VCaP (cell line): ENCODE data around the gene LAMA5.
A peak's percentile ranks its signal among the peaks of the same experiment; 100 is the strongest.

Experiments used
- H3K27ac ChIP-seq: fragments of 450-650 bp; 2 replicates; pipeline ENCODE4 v1.5.1; 2017
- TF ChIP-seq, protein P1 (sequence below): fragments of 450-650 bp; conservative IDR thresholded peaks from 2 replicates; pipeline ENCODE4 v1.5.1; 2017; ENCODE audit warnings: mild to moderate bottlenecking, moderate library complexity

The LAMA5 gene

DNA sequence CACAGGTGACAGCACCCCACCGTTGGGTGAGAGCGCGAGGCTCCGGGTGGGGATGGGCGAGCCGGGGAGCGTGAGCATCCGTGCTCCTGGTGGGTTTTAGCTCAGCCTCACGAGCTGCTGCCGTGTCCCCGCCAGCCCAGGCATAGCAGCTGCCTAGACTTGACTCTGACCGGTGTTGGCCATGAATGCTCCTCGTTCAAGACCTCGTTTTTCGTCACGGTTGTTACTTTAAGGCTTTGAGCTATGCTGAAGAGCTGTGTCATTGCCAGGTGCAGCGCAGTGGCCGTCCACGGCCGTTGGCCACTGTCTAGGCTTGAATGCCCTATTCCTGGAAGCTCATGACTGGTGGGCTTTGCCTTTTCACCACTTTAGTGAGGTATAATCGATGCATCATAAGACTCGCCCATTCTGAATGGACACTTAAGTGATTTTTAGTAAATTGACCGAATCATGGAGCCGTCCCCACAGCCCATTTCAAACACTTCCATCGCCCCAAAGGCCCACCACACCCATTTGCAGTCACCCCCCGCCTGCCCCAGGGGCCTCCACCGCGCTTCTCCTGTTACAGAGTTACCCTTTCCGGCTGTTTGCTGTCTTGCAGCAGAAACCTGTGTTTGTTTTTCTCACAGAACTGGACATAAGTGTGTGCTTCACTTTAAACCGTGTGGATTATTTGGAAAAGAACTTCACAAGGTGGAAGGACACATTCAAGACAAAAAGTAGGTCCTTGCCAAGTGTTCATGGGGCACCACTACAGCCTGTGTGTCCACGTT, 85.8 kb downstream of the LAMA5 start:
- TF ChIP-seq, protein P1, sequence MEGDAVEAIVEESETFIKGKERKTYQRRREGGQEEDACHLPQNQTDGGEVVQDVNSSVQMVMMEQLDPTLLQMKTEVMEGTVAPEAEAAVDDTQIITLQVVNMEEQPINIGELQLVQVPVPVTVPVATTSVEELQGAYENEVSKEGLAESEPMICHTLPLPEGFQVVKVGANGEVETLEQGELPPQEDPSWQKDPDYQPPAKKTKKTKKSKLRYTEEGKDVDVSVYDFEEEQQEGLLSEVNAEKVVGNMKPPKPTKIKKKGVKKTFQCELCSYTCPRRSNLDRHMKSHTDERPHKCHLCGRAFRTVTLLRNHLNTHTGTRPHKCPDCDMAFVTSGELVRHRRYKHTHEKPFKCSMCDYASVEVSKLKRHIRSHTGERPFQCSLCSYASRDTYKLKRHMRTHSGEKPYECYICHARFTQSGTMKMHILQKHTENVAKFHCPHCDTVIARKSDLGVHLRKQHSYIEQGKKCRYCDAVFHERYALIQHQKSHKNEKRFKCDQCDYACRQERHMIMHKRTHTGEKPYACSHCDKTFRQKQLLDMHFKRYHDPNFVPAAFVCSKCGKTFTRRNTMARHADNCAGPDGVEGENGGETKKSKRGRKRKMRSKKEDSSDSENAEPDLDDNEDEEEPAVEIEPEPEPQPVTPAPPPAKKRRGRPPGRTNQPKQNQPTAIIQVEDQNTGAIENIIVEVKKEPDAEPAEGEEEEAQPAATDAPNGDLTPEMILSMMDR = no peak
- H3K27ac ChIP-seq = no peak overlapping the region

DNA sequence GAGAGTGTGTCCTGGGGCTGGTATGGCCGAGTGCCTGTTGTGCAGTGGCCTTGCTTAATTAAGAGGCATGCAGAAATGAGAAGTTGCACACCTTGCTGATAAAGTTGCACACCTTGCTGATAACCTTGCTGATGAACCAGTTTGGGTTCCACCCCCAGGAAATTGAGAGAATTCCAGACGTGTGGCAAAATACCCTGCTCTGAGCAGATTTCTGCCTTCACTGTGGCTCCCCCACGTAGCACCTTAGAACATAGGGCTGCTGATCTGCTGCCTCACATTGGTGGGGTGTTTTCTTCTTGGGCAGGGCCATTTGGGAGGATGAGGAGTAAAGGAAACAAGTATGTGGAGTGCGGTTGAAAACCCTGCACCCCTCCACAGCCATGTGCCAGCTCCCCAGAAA, 86.8 kb downstream of the LAMA5 start:
- TF ChIP-seq, protein P1 = no peak
- H3K27ac ChIP-seq = no peak overlapping the region

DNA sequence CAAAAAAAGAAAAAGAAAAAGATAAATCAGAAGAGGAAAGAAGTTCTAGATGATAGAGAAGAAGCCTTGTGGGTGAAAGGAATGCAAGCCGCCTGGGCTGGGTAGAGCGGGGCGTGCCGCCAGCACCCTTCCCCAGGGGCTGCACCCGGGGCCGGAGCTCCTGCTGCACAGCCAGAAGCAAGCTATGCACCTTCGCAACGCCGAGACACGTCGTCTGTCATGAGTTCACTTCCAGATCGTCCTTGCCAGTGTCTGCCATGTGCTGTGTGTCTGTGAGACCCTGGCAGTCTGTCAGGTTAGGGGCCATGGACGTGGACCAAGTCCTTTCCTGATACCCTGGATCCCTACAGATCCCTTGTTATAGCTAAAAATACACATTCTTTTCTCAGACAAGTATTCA, 89.9 kb downstream of the LAMA5 start:
- TF ChIP-seq, protein P1 = no peak
- no peak overlapping the region for H3K27ac ChIP-seq

DNA sequence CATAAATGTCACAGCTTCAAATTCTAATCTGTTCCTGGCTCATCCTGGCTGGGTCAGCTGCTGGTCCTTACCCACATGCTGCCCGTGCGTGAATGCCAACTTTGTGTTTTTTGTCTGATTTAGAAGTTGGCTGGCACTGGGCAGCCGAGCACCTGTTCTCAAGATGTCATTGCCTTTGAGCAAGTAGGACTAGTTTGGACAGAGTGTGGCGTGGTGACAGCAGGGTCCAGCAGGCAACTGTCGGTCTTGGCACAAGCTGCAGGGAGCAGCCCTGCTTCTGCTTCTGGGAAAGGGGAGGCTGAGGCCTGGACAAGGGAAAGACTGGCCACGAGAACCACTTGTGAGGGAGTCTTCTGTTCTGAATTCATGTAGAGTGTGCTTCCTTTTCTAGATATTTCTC, 90.7 kb downstream of the LAMA5 start:
- H3K27ac ChIP-seq = no peak overlapping the region
- TF ChIP-seq, protein P1 = no peak

DNA sequence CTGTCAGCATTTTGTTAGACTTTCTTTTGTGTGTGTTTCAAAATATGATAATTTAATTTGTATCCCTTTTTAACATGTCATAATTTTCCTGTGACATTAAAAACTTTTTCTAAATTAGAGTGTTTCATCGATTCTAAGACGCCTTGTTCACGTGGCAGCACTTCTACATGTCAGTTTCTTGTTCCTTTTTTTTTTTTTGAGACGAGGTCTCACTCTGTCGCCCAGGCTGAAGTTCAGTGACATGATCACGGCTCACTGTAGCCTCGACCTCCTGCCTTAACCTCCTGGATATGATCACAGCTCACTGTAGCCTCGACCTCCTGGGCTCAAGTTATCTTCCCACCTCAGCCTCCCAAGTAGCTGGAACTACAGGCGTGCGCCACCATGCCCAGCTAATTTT, 91.9 kb downstream of the LAMA5 start:
- TF ChIP-seq, protein P1 = no peak
- H3K27ac ChIP-seq = peak overlapping the region; percentile 59

DNA sequence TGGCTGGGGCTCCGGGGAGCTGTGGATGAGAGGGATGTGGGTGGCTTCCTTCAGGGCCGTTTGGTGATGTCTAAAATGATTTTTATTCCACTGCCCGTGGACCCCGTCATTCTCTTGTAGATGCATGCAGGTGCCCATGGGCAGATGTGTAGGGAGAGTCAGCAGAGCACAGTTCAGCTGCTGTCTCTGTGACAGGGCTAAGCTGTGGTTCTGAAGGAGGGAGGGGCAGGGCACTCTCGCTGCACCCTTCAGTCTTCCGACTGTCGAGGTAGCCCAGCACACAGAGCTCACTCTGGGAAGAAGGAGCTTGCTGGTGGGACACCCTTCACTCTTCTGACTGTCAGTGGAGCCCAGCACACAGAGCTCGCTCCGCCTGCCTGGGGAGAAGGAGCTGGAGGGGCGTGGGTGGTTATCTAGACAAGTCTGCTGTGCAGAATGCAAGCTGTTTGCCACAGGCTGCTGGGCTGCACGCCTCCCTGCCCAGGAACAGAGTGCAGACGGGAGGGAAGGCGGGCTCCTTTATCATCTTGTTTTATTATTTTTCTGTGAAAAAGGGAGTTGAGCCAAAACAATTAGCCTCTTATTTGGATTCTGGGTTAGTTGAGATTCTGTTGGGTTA, 92.7 kb downstream of the LAMA5 start:
- TF ChIP-seq, protein P1 = no peak
- H3K27ac ChIP-seq = peak overlapping the region; percentile 59

DNA sequence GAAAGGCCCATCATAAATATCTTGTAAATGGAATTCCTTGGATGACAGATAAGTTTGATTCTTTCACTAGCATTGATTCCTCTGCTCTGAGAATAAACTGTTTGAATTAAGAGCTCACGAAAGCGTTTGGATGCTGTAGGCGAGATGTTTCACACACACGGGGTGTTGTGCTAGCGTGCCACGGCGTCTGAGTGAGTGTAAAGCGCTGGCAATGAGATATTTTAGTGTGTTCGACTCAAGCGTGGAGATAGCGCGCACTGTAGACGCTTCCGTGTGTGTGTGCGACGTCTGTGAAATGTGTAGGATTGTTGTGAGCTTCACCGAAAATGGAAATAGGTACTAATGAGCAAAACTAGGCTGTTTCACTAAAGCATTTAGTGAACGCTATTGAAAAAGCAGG, 93.7 kb downstream of the LAMA5 start:
- TF ChIP-seq, protein P1 = no peak
- H3K27ac ChIP-seq = peak overlapping the region; percentile 59; the same call in 1 of the 2 replicates
